ENCODE results near the gene NUMBL.

The NUMBL gene

GRCh38 chr19:40639638-40639982 is 50.8 kb downstream of the NUMBL start:
- Histone ChIP-seq H3K79me1 (replicated peaks; ENCODE audit: low read length, poor library complexity, severe bottlenecking) (no peaks in the 10 kb centered on the region), H3K4me2 (ENCODE audit: low read length, poor library complexity, severe bottlenecking) (no peak overlapping the region)
- WGBS: 81% methylated on average over 6 of the region's 6 CpGs

GRCh38 chr19:40638327-40638726 is 52.1 kb downstream of the NUMBL start:
- Histone ChIP-seq H4K8ac (ENCODE audit: low read length) (no peak overlapping the region), H2BK15ac (ENCODE audit: low read depth, poor library complexity, severe bottlenecking) (no peak overlapping the region), H2BK12ac (ENCODE audit: low read length in 2 of 2) (no peak overlapping the region), H2BK5ac (ENCODE audit: low read depth, low read length, poor library complexity, severe bottlenecking) (no peak overlapping the region), H3K14ac (ENCODE audit: low read length in 2 of 2) (no peak overlapping the region), H3K18ac (ENCODE audit: low read depth in 1 of 2, low read length in 2 of 2) (no peak overlapping the region), H3K27me3 (ENCODE audit: control insufficient read depth in 1 of 2, insufficient read depth in 1 of 2, low read length in 2 of 2) (peaks cover 4 to 20% of the 10 kb centered on the region in 2 experiments), H2BK120ac (ENCODE audit: low read depth, low read length) (no peak overlapping the region), H3K9me3 (ENCODE audit: control insufficient read depth, low read length) (no peaks in the 10 kb centered on the region), H3K4ac (ENCODE audit: low read depth in 1 of 2, low read length in 2 of 2) (no peak overlapping the region), H2AFZ (ENCODE audit: low read depth, low read length) (no peak overlapping the region), H3K27ac (ENCODE audit: low read length, poor library complexity, severe bottlenecking) (no peak overlapping the region), H3K4me2 (ENCODE audit: low read length, poor library complexity, severe bottlenecking) (no peak overlapping the region), H3K9ac (ENCODE audit: low read length) (no peak overlapping the region), H3K4me1 (ENCODE audit: control insufficient read depth, insufficient read depth, low read depth, low read length) (peaks cover 15% of the 10 kb centered on the region), H3K4me3 (ENCODE audit: insufficient read depth in 1 of 2, low read depth in 1 of 2, low read length in 2 of 2) (no peak overlapping the region), H3K36me3 (ENCODE audit: control insufficient read depth in 1 of 2, insufficient read depth in 2 of 2, low read depth in 1 of 2, low read length in 2 of 2) (no peaks in the 10 kb centered on the region), H2AK5ac (ENCODE audit: low read length, severe bottlenecking) (no peak overlapping the region), H3K79me1 (replicated peaks; ENCODE audit: low read length, poor library complexity, severe bottlenecking) (no peaks in the 10 kb centered on the region), H3K23ac (ENCODE audit: low read length in 2 of 2) (no peak overlapping the region), H4K91ac (ENCODE audit: low read length) (no peak overlapping the region)
- WGBS: no CpG with 5 or more reads among the region's 1 CpG
- no peak for DNase-seq

More at GRCh38 chr19:40639638-40639982, 50.8 kb downstream of the NUMBL start:
- no peak overlapping the region for H2BK120ac ChIP-seq (ENCODE audit: low read depth, low read length)
- H2BK15ac ChIP-seq (ENCODE audit: low read depth, poor library complexity, severe bottlenecking): no peak overlapping the region
- no peak overlapping the region for H2BK5ac ChIP-seq (ENCODE audit: low read depth, low read length, poor library complexity, severe bottlenecking)
- peaks cover 9% of the 10 kb centered on the region for H3K4me1 ChIP-seq (ENCODE audit: control insufficient read depth, insufficient read depth, low read depth, low read length)
- H3K27me3 ChIP-seq (ENCODE audit: control insufficient read depth in 1 of 2, insufficient read depth in 1 of 2, low read length in 2 of 2): peaks cover 4 to 20% of the 10 kb centered on the region in 2 experiments
- peak overlapping the region in 1 of 2 experiments; percentile 68 for H3K4ac ChIP-seq (ENCODE audit: low read depth in 1 of 2, low read length in 2 of 2)
- peak overlapping the region in 1 of 2 experiments; percentile 94 for H2BK12ac ChIP-seq (ENCODE audit: low read length in 2 of 2)
- H4K91ac ChIP-seq (ENCODE audit: low read length): peak overlapping the region; percentile 77
- no peak overlapping the region for H3K23ac ChIP-seq (ENCODE audit: low read length in 2 of 2)
- no peaks in the 10 kb centered on the region for H3K9me3 ChIP-seq (ENCODE audit: control insufficient read depth, low read length)
- H2AK5ac ChIP-seq (ENCODE audit: low read length, severe bottlenecking): no peak overlapping the region
- peak overlapping the region in 1 of 2 experiments; percentile 85 for H3K18ac ChIP-seq (ENCODE audit: low read depth in 1 of 2, low read length in 2 of 2)
- H3K4me3 ChIP-seq (ENCODE audit: insufficient read depth in 1 of 2, low read depth in 1 of 2, low read length in 2 of 2): no peak overlapping the region
- DNase-seq: no peak
- H4K8ac ChIP-seq (ENCODE audit: low read length): no peak overlapping the region
- H3K27ac ChIP-seq (ENCODE audit: low read length, poor library complexity, severe bottlenecking): no peak overlapping the region
- no peaks in the 10 kb centered on the region for H3K36me3 ChIP-seq (ENCODE audit: control insufficient read depth in 1 of 2, insufficient read depth in 2 of 2, low read depth in 1 of 2, low read length in 2 of 2)
- no peak overlapping the region for H3K9ac ChIP-seq (ENCODE audit: low read length)
- H3K14ac ChIP-seq (ENCODE audit: low read length in 2 of 2): peak overlapping the region in 1 of 2 experiments; percentile 49
- H2AFZ ChIP-seq (ENCODE audit: low read depth, low read length): no peak overlapping the region

GRCh38 chr19:40633207-40633606 is 57.2 kb downstream of the NUMBL start:
- no peak overlapping the region for H3K4me2 ChIP-seq (ENCODE audit: low read length, poor library complexity, severe bottlenecking)
- peak overlapping the region in 1 of 2 experiments; percentile 53 for H3K4ac ChIP-seq (ENCODE audit: low read depth in 1 of 2, low read length in 2 of 2)
- H4K91ac ChIP-seq (ENCODE audit: low read length): peak overlapping the region; percentile 25
- DNase-seq: no peak
- 83% methylated on average over 4 of the region's 5 CpGs for WGBS
- no peak overlapping the region for H2BK15ac ChIP-seq (ENCODE audit: low read depth, poor library complexity, severe bottlenecking)
- H2BK12ac ChIP-seq (ENCODE audit: low read length in 2 of 2): peak overlapping the region; percentile 9 to 21
- H2AFZ ChIP-seq (ENCODE audit: low read depth, low read length): no peak overlapping the region
- no peak overlapping the region for H3K14ac ChIP-seq (ENCODE audit: low read length in 2 of 2)
- H3K23ac ChIP-seq (ENCODE audit: low read length in 2 of 2): peak overlapping the region in 1 of 2 experiments; percentile 43
- H3K9me3 ChIP-seq (ENCODE audit: control insufficient read depth, low read length): no peaks in the 10 kb centered on the region
- no peak overlapping the region for H4K8ac ChIP-seq (ENCODE audit: low read length)
- peak overlapping the region; percentile 25 for H3K27ac ChIP-seq (ENCODE audit: low read length, poor library complexity, severe bottlenecking)
- H2BK5ac ChIP-seq (ENCODE audit: low read depth, low read length, poor library complexity, severe bottlenecking): no peak overlapping the region
- H3K18ac ChIP-seq (ENCODE audit: low read depth in 1 of 2, low read length in 2 of 2): no peak overlapping the region
- peaks cover 13% of the 10 kb centered on the region for H3K4me1 ChIP-seq (ENCODE audit: control insufficient read depth, insufficient read depth, low read depth, low read length)
- H3K4me3 ChIP-seq (ENCODE audit: insufficient read depth in 1 of 2, low read depth in 1 of 2, low read length in 2 of 2): no peak overlapping the region
- H3K36me3 ChIP-seq (ENCODE audit: control insufficient read depth in 1 of 2, insufficient read depth in 2 of 2, low read depth in 1 of 2, low read length in 2 of 2): peaks cover 3 to 11% of the 10 kb centered on the region in 2 experiments
- peak overlapping the region; percentile 5 for H3K9ac ChIP-seq (ENCODE audit: low read length)
- H2AK5ac ChIP-seq (ENCODE audit: low read length, severe bottlenecking): no peak overlapping the region
- H2BK120ac ChIP-seq (ENCODE audit: low read depth, low read length): no peak overlapping the region
- no peaks in the 10 kb centered on the region for H3K79me1 ChIP-seq (replicated peaks; ENCODE audit: low read length, poor library complexity, severe bottlenecking)
- peaks cover 4 to 11% of the 10 kb centered on the region in 2 experiments for H3K27me3 ChIP-seq (ENCODE audit: control insufficient read depth in 1 of 2, insufficient read depth in 1 of 2, low read length in 2 of 2)

- Histone ChIP-seq H2BK15ac (ENCODE audit: low read depth, poor library complexity, severe bottlenecking) (no peak overlapping the region), H3K4me1 (ENCODE audit: control insufficient read depth, insufficient read depth, low read depth, low read length) (peaks cover 14% of the 10 kb centered on the region)
Observed at GRCh38 chr19:40632311-40633036, 58.0 kb downstream of the NUMBL start.

More at GRCh38 chr19:40632311-40633036, 58.0 kb downstream of the NUMBL start:
- peak overlapping the region in 1 of 2 experiments; percentile 32 for H3K18ac ChIP-seq (ENCODE audit: low read depth in 1 of 2, low read length in 2 of 2)
- H2BK12ac ChIP-seq (ENCODE audit: low read length in 2 of 2): peak overlapping the region in 1 of 2 experiments; percentile 18
- no peak overlapping the region for H4K8ac ChIP-seq (ENCODE audit: low read length)
- DNase-seq: no peak
- H2BK120ac ChIP-seq (ENCODE audit: low read depth, low read length): no peak overlapping the region
- H3K36me3 ChIP-seq (ENCODE audit: control insufficient read depth in 1 of 2, insufficient read depth in 2 of 2, low read depth in 1 of 2, low read length in 2 of 2): peaks cover 5 to 16% of the 10 kb centered on the region in 2 experiments
- no peak overlapping the region for H4K91ac ChIP-seq (ENCODE audit: low read length)
- no peak overlapping the region for H2BK5ac ChIP-seq (ENCODE audit: low read depth, low read length, poor library complexity, severe bottlenecking)
- peak overlapping the region in 1 of 2 experiments; percentile 53 for H3K4ac ChIP-seq (ENCODE audit: low read depth in 1 of 2, low read length in 2 of 2)
- no peak overlapping the region for H3K27ac ChIP-seq (ENCODE audit: low read length, poor library complexity, severe bottlenecking)
- no peak overlapping the region for H2AK5ac ChIP-seq (ENCODE audit: low read length, severe bottlenecking)
- no peak overlapping the region for H3K14ac ChIP-seq (ENCODE audit: low read length in 2 of 2)
- H3K4me3 ChIP-seq (ENCODE audit: insufficient read depth in 1 of 2, low read depth in 1 of 2, low read length in 2 of 2): no peak overlapping the region
- H3K4me2 ChIP-seq (ENCODE audit: low read length, poor library complexity, severe bottlenecking): no peak overlapping the region
- WGBS: 41% methylated on average over 3 of the region's 3 CpGs
- H3K79me1 ChIP-seq (replicated peaks; ENCODE audit: low read length, poor library complexity, severe bottlenecking): no peaks in the 10 kb centered on the region
- no peak overlapping the region for H2AFZ ChIP-seq (ENCODE audit: low read depth, low read length)
- H3K9ac ChIP-seq (ENCODE audit: low read length): peak overlapping the region; percentile 5
- H3K9me3 ChIP-seq (ENCODE audit: control insufficient read depth, low read length): no peaks in the 10 kb centered on the region
- H3K23ac ChIP-seq (ENCODE audit: low read length in 2 of 2): peak overlapping the region in 1 of 2 experiments; percentile 43
- H3K27me3 ChIP-seq (ENCODE audit: control insufficient read depth in 1 of 2, insufficient read depth in 1 of 2, low read length in 2 of 2): peaks cover 4 to 11% of the 10 kb centered on the region in 2 experiments

Measured in mesenchymal stem cell (in vitro differentiated cells and primary cell).